ENCODE measurements around the gene PRKG1. TPM values are rescaled to one million over a fixed set of nuclear protein-coding genes. Genes with fewer than 3 reads are reported as not detected.

Gene PRKG1
- polyA plus RNA-seq, 3 donors = not detected

- no peak overlapping the region for H3K27ac ChIP-seq (ENCODE audit: low read depth in 1 of 2, low read length in 2 of 2)
- H3K4me1 ChIP-seq (ENCODE audit: control insufficient read depth in 1 of 2, insufficient read depth in 2 of 2, low read length in 2 of 2) = no peaks in the 10 kb centered on the region
- Mint-ChIP-seq H3K27me3 (ENCODE audit: low read depth in 3 of 3) (no peaks in the 10 kb centered on the region), H3K27ac (no peak overlapping the region), H3K4me3 (no peak overlapping the region), H3K9me3 (no peaks in the 10 kb centered on the region), H3K36me3 (no peaks in the 10 kb centered on the region), H3K4me1 (no peaks in the 10 kb centered on the region)
- no peaks in the 10 kb centered on the region for H3K9me3 ChIP-seq (replicated peaks in 1 of 2; ENCODE audit: control insufficient read depth in 1 of 2, insufficient read depth in 1 of 2, low read length in 2 of 2)
- DNase-seq = no peak
- H3K27me3 ChIP-seq (ENCODE audit: control insufficient read depth in 2 of 2, insufficient read depth in 2 of 2, low read length in 2 of 2) = no peaks in the 10 kb centered on the region
- intact Hi-C loops (cut with micrococcal nuclease) = no loop called here
- no CpG with 5 or more reads among the region's 2 CpGs for WGBS (ENCODE audit: insufficient coverage)
- H3K36me3 ChIP-seq (replicated peaks in 1 of 2; ENCODE audit: control insufficient read depth in 1 of 2, insufficient read depth in 2 of 2, low read length in 2 of 2) = no peaks in the 10 kb centered on the region
- H3K9ac ChIP-seq (ENCODE audit: insufficient read depth, low read length, poor library complexity, severe bottlenecking) = no peak overlapping the region
- H4K20me1 ChIP-seq (ENCODE audit: insufficient read depth, low read length) = no peaks in the 10 kb centered on the region
- no peak overlapping the region for H3K4me3 ChIP-seq (replicated peaks in 1 of 3; ENCODE audit: low read depth in 2 of 3, low read length in 3 of 3)
- no peak overlapping the region for H2AFZ ChIP-seq (ENCODE audit: insufficient read depth, low read depth, low read length, poor library complexity, severe bottlenecking)
- TF ChIP-seq CTCF (IDR thresholded peaks at IDR 0.05) = no peak
- H3K4me2 ChIP-seq (replicated peaks; ENCODE audit: extremely low read depth, low read length, poor library complexity, severe bottlenecking) = no peak overlapping the region
- no peaks in the 10 kb centered on the region for H3K79me2 ChIP-seq (ENCODE audit: insufficient read depth, low read length)
Measured at GRCh38 chr10:51907361-51907760, 833.1 kb downstream of the PRKG1 start.

GRCh38 chr10:51910189-51910588 lies 835.9 kb downstream of the PRKG1 start:
- DNase-seq = no peak

More at GRCh38 chr10:51910189-51910588, 835.9 kb downstream of the PRKG1 start:
- Histone ChIP-seq H3K4me2 (replicated peaks; ENCODE audit: extremely low read depth, low read length, poor library complexity, severe bottlenecking) (no peak overlapping the region), H3K4me1 (ENCODE audit: control insufficient read depth in 1 of 2, insufficient read depth in 2 of 2, low read length in 2 of 2) (no peaks in the 10 kb centered on the region), H3K36me3 (replicated peaks in 1 of 2; ENCODE audit: control insufficient read depth in 1 of 2, insufficient read depth in 2 of 2, low read length in 2 of 2) (no peaks in the 10 kb centered on the region), H3K9ac (ENCODE audit: insufficient read depth, low read length, poor library complexity, severe bottlenecking) (no peak overlapping the region), H3K27ac (ENCODE audit: low read depth in 1 of 2, low read length in 2 of 2) (no peak overlapping the region), H3K9me3 (replicated peaks in 1 of 2; ENCODE audit: control insufficient read depth in 1 of 2, insufficient read depth in 1 of 2, low read length in 2 of 2) (no peaks in the 10 kb centered on the region), H2AFZ (ENCODE audit: insufficient read depth, low read depth, low read length, poor library complexity, severe bottlenecking) (no peak overlapping the region), H4K20me1 (ENCODE audit: insufficient read depth, low read length) (no peaks in the 10 kb centered on the region), H3K79me2 (ENCODE audit: insufficient read depth, low read length) (no peaks in the 10 kb centered on the region), H3K27me3 (ENCODE audit: control insufficient read depth in 2 of 2, insufficient read depth in 2 of 2, low read length in 2 of 2) (no peaks in the 10 kb centered on the region), H3K4me3 (replicated peaks in 1 of 3; ENCODE audit: low read depth in 2 of 3, low read length in 3 of 3) (no peak overlapping the region)
- Mint-ChIP-seq H3K27me3 (ENCODE audit: low read depth in 3 of 3) (no peaks in the 10 kb centered on the region), H3K9me3 (no peaks in the 10 kb centered on the region), H3K4me3 (no peak overlapping the region), H3K36me3 (no peaks in the 10 kb centered on the region), H3K27ac (no peak overlapping the region), H3K4me1 (no peaks in the 10 kb centered on the region)
- intact Hi-C loops (cut with micrococcal nuclease) = no loop called here
- TF ChIP-seq CTCF (IDR thresholded peaks at IDR 0.05) = no peak
